SK-N-SH treated with all-trans-retinoic acid at 6 μM for 48 hours (cell line): ENCODE results near the gene SBK2.

Experiments used
- ATAC-seq: fragments of 200-7000 bp; cut with Tn5 transposase; 3 replicates; pipeline ENCODE4 v1.9.1; 2020; ENCODE audit warnings: mild to moderate bottlenecking, moderate library complexity
- ARNTL ChIP-seq: fragments of 450-650 bp; formaldehyde crosslinking; IDR thresholded peaks from 2 replicates; pipeline ENCODE4 v1.5.0; 2020; ENCODE audit warnings: low read depth, mild to moderate bottlenecking, moderate library complexity, borderline replicate concordance
- BACH2 ChIP-seq: fragments of 250-450 bp; sonication (Bioruptor Pico); IDR thresholded peaks from 2 replicates; pipeline ENCODE4 v1.9.0; 2021; ENCODE audit warnings: mild to moderate bottlenecking, borderline replicate concordance
- CREB5 ChIP-seq: fragments of 250-450 bp; sonication (Bioruptor Pico); IDR thresholded peaks from 2 replicates; pipeline ENCODE4 v1.5.1; 2020; ENCODE audit warnings: low read depth, mild to moderate bottlenecking, moderate library complexity
- CSDC2 ChIP-seq: fragments of 250-450 bp; sonication (Bioruptor Pico); IDR thresholded peaks from 2 replicates; pipeline ENCODE4 v1.5.0; 2020; ENCODE audit warnings: mild to moderate bottlenecking, moderate library complexity
- ESRRG ChIP-seq: fragments of 250-450 bp; sonication (Bioruptor Pico); IDR thresholded peaks from 2 replicates; pipeline ENCODE4 v1.6.1; 2021; ENCODE audit warnings: mild to moderate bottlenecking
- GLIS3 ChIP-seq: fragments of 250-450 bp; sonication (Bioruptor Pico); IDR thresholded peaks from 2 replicates; pipeline ENCODE4 v1.5.0; 2020; ENCODE audit warnings: mild to moderate bottlenecking, moderate library complexity
- ISL1 ChIP-seq: fragments of 250-450 bp; sonication (Bioruptor Pico); IDR thresholded peaks from 2 replicates; pipeline ENCODE4 v2.1.2; 2022; ENCODE audit warnings: mild to moderate bottlenecking, moderate library complexity
- OSR1 ChIP-seq: fragments of 250-450 bp; sonication (Bioruptor Pico); IDR thresholded peaks from 2 replicates; pipeline ENCODE4 v1.8.0; 2022; ENCODE audit warnings: moderate library complexity, mild to moderate bottlenecking, inconsistent platforms
- PATZ1 ChIP-seq: fragments of 250-450 bp; sonication (Bioruptor Pico); IDR thresholded peaks from 2 replicates; pipeline ENCODE4 v1.8.0; 2020; ENCODE audit warnings: mild to moderate bottlenecking, moderate library complexity, borderline replicate concordance
- PPARA ChIP-seq: fragments of 250-450 bp; sonication (Bioruptor Pico); IDR thresholded peaks from 2 replicates; pipeline ENCODE4 v1.5.0; 2020; ENCODE audit warnings: mild to moderate bottlenecking, borderline replicate concordance
- SNAI2 ChIP-seq: fragments of 250-450 bp; sonication (Bioruptor Pico); IDR thresholded peaks from 2 replicates; pipeline ENCODE4 v1.5.0; 2020; ENCODE audit warnings: mild to moderate bottlenecking, moderate library complexity
- TCF4 ChIP-seq: fragments of 250-450 bp; sonication (Bioruptor Pico); IDR thresholded peaks from 2 replicates; pipeline ENCODE4 v1.8.0; 2021; ENCODE audit warnings: mild to moderate bottlenecking, moderate library complexity, borderline replicate concordance
- TOX ChIP-seq: fragments of 250-450 bp; sonication (Bioruptor Pico); IDR thresholded peaks from 2 replicates; pipeline ENCODE4 v1.8.0; 2021; ENCODE audit warnings: mild to moderate bottlenecking, moderate library complexity, borderline replicate concordance
- TSHZ2 ChIP-seq: fragments of 250-450 bp; sonication (Bioruptor Pico); IDR thresholded peaks from 2 replicates; pipeline ENCODE4 v1.5.0; 2020; ENCODE audit warnings: mild to moderate bottlenecking, moderate library complexity
- ZC3H10 ChIP-seq: fragments of 250-450 bp; sonication (Bioruptor Pico); IDR thresholded peaks from 2 replicates; pipeline ENCODE4 v1.5.1; 2021; ENCODE audit warnings: mild to moderate bottlenecking, moderate library complexity
- ZFP3 ChIP-seq: fragments of 250-450 bp; sonication (Bioruptor Pico); IDR thresholded peaks from 2 replicates; pipeline ENCODE4 v1.5.0; 2020; ENCODE audit warnings: mild to moderate bottlenecking, moderate library complexity
- ZFP30 ChIP-seq: fragments of 450-650 bp; formaldehyde crosslinking; IDR thresholded peaks from 2 replicates; pipeline ENCODE4 v1.5.0; 2022; ENCODE audit warnings: mild to moderate bottlenecking, moderate library complexity
- ZNF565 ChIP-seq: fragments of 450-650 bp; formaldehyde crosslinking; conservative IDR thresholded peaks from 2 replicates; pipeline ENCODE4 v1.5.0; 2020; ENCODE audit warnings: low read depth, mild to moderate bottlenecking, moderate library complexity
- ZNF70 ChIP-seq: fragments of 450-650 bp; formaldehyde crosslinking; IDR thresholded peaks from 2 replicates; pipeline ENCODE4 v1.5.0; 2020; ENCODE audit warnings: mild to moderate bottlenecking, moderate library complexity
- ZNF8 ChIP-seq: fragments of 450-650 bp; formaldehyde crosslinking; IDR thresholded peaks from 2 replicates; pipeline ENCODE4 v1.5.0; 2020; ENCODE audit warnings: mild to moderate bottlenecking, moderate library complexity
- TF ChIP-seq, protein P1 (sequence below): fragments of 250-450 bp; sonication (Bioruptor Pico); IDR thresholded peaks from 2 replicates; pipeline ENCODE4 v1.5.1; 2021; ENCODE audit warnings: mild to moderate bottlenecking, moderate library complexity

Gene SBK2

DNA sequence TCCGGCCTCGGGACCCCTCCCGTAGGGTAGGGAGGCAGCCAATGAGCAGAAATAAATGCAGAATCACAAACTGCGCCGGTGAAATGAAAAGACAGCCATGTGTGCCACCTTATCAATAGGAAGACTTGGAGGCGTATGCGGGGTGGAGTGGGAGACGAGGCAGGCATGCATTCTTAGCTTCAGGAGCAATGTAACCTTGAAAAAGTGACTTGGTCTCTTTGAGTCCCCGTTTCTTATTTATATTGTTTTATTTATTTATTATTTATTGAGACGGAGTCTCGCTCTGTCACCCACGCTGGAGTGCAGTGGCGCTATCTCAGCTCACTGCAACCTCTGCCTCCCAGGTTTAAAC, 32.7 kb downstream of the SBK2 start:
- TF ChIP-seq PATZ1 (CRISPR knock-in tag) (no peak), TSHZ2 (CRISPR knock-in tag) (no peak), CREB5 (CRISPR knock-in tag) (no peak), BACH2 (no peak), ZNF70 (no peak), PPARA (CRISPR knock-in tag) (no peak), ZNF8 (CRISPR knock-in tag) (no peak), ZFP30 (CRISPR knock-in tag) (no peak), ZFP3 (no peak)

GRCh38 chr19:55503502-55504251, 33.3 kb downstream of the SBK2 start:
- TF ChIP-seq TOX (CRISPR knock-in tag) (no peak), SNAI2 (CRISPR knock-in tag) (no peak), OSR1 (no peak), ESRRG (CRISPR knock-in tag) (no peak), CSDC2 (CRISPR knock-in tag) (no peak), CREB5 (CRISPR knock-in tag) (no peak), ZFP3 (no peak), ZNF70 (no peak), ZNF565 (no peak), ZNF8 (CRISPR knock-in tag) (no peak), GLIS3 (CRISPR knock-in tag) (no peak), PPARA (CRISPR knock-in tag) (no peak), TSHZ2 (CRISPR knock-in tag) (no peak)
- TF ChIP-seq, protein P1, sequence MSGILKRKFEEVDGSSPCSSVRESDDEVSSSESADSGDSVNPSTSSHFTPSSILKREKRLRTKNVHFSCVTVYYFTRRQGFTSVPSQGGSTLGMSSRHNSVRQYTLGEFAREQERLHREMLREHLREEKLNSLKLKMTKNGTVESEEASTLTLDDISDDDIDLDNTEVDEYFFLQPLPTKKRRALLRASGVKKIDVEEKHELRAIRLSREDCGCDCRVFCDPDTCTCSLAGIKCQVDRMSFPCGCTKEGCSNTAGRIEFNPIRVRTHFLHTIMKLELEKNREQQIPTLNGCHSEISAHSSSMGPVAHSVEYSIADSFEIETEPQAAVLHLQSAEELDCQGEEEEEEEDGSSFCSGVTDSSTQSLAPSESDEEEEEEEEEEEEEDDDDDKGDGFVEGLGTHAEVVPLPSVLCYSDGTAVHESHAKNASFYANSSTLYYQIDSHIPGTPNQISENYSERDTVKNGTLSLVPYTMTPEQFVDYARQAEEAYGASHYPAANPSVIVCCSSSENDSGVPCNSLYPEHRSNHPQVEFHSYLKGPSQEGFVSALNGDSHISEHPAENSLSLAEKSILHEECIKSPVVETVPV, result no peak
- ATAC-seq, result peak; percentile 95

More for the DNA sequence above, 32.7 kb downstream of the SBK2 start:
- no peak for ATAC-seq

DNA sequence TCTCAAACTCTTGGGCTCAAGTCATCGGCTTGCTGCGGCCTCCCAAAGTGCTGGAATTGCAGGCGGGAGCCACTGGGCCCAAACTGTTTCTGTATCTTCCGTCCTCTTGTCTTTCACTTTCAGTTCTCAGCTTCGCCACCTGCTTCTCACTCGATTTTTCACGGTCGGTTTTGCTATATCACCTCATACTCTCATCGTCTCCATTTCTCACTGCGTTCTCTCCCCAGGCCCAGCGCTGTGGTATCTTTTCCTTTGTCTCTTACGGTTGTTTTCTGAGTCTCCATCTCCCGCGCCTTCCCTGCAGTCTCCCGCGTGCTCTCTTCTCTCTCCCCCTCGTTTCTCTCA, 33.8 kb downstream of the SBK2 start:
- ATAC-seq, result no peak

More for the DNA sequence above, 33.8 kb downstream of the SBK2 start:
- no peak for TF ChIP-seq TCF4 (CRISPR knock-in tag)
- TF ChIP-seq ZNF70, result no peak
- TF ChIP-seq CREB5 (CRISPR knock-in tag), result no peak
- TF ChIP-seq PATZ1 (CRISPR knock-in tag), result no peak
- no peak for TF ChIP-seq ARNTL (CRISPR knock-in tag)
- no peak for TF ChIP-seq OSR1
- no peak for TF ChIP-seq ISL1
- no peak for TF ChIP-seq SNAI2 (CRISPR knock-in tag)
- no peak for TF ChIP-seq CSDC2 (CRISPR knock-in tag)
- no peak for TF ChIP-seq ZC3H10
- TF ChIP-seq, all 23 proteins: peak for 0
